HEK293 (cell line): Measurements from ENCODE around the gene PTPRN2.

ENCODE experiments used
- CTCF ChIA-PET: fragments of 350-600 bp; formaldehyde crosslinking; extraction: SDS; loops from one replicate; lab custom pipeline; 2021; ENCODE audit warnings: antibody characterized with exemption; lab: Yijun Ruan, JAX
- POLR2A ChIA-PET: fragments of 300-600 bp; formaldehyde crosslinking; extraction: SDS; loops from one replicate; lab custom pipeline; 2020; ENCODE audit warnings: antibody characterized with exemption, inconsistent platforms; lab: Yijun Ruan, JAX
- H3K27ac ChIP-seq: fragments of 200-500 bp; sonication (Bioruptor generic); 2 replicates; pipeline ENCODE4 v1.5.1; 2014; ENCODE audit warnings: low read depth, low read length, control low read depth, inconsistent platforms; ENCODE audit errors: extremely low read depth
- H3K36me3 ChIP-seq, 2 experiments: fragments of 200-500 bp in 1 of 2; sonication (Bioruptor generic) in 1 of 2; 1 replicate in 1 of 2; 2 replicates in 1 of 2; pipeline ENCODE4 v1.5.1; 2014 to 2017; ENCODE audit warnings: inconsistent platforms in 2 of 2, low read length in 2 of 2; ENCODE audit not compliant: control insufficient read depth in 2 of 2, insufficient read depth in 1 of 2
- H3K4me1 ChIP-seq: fragments of 200-500 bp; sonication (Bioruptor generic); 2 replicates; pipeline ENCODE4 v1.5.1; 2014; ENCODE audit warnings: mild to moderate bottlenecking, low read length, inconsistent platforms; ENCODE audit not compliant: control insufficient read depth, insufficient read depth
- H3K4me3 ChIP-seq: 2 replicates; pipeline ENCODE4 v1.5.1; 2011; ENCODE audit warnings: low read depth, mild to moderate bottlenecking, control low read depth, low read length, moderate library complexity
- H3K9me3 ChIP-seq: fragments of 200-500 bp; sonication (Bioruptor generic); 2 replicates; pipeline ENCODE4 v1.5.1; 2014; ENCODE audit warnings: low read depth, low read length, inconsistent platforms; ENCODE audit not compliant: control insufficient read depth, insufficient read depth
- BCL11A ChIP-seq: fragments of 450-650 bp; formaldehyde crosslinking; IDR thresholded peaks from 2 replicates; pipeline ENCODE4 v1.5.1; 2016; ENCODE audit warnings: low read depth, missing biosample characterization, missing genetic modification characterization
- KLF1 ChIP-seq: fragments of 450-650 bp; formaldehyde crosslinking; IDR thresholded peaks from 2 replicates; pipeline ENCODE4 v1.5.1; 2016; ENCODE audit warnings: missing biosample characterization, missing genetic modification characterization
- MEIS1 ChIP-seq: sonication (generic); formaldehyde crosslinking; IDR thresholded peaks from 2 replicates; pipeline ENCODE4 v1.8.1; 2022; ENCODE audit warnings: missing genetic modification reagents, mild to moderate bottlenecking, borderline replicate concordance
- OSR2 ChIP-seq: fragments of 450-650 bp; formaldehyde crosslinking; IDR thresholded peaks from 2 replicates; pipeline ENCODE4 v1.5.1; 2016; ENCODE audit warnings: missing biosample characterization, missing genetic modification characterization
- RBAK ChIP-seq: fragments of 450-650 bp; formaldehyde crosslinking; IDR thresholded peaks from 2 replicates; pipeline ENCODE4 v1.5.1; 2016; ENCODE audit warnings: missing biosample characterization, missing genetic modification characterization
- ZBTB20 ChIP-seq: fragments of 450-650 bp; formaldehyde crosslinking; IDR thresholded peaks from 2 replicates; pipeline ENCODE4 v1.5.1; 2016; ENCODE audit warnings: missing biosample characterization, missing genetic modification characterization
- ZFP69B ChIP-seq: fragments of 450-650 bp; formaldehyde crosslinking; IDR thresholded peaks from 2 replicates; pipeline ENCODE4 v1.5.1; 2016; ENCODE audit warnings: missing biosample characterization, missing genetic modification characterization
- ZNF10 ChIP-seq: fragments of 450-650 bp; formaldehyde crosslinking; IDR thresholded peaks from 2 replicates; pipeline ENCODE4 v1.5.1; 2017; ENCODE audit warnings: missing biosample characterization, missing genetic modification characterization
- ZNF184 ChIP-seq: fragments of 450-650 bp; IDR thresholded peaks from 2 replicates; pipeline ENCODE4 v1.5.1; 2018; ENCODE audit warnings: missing biosample characterization, mild to moderate bottlenecking, missing genetic modification characterization
- ZNF24 ChIP-seq: fragments of 450-650 bp; formaldehyde crosslinking; IDR thresholded peaks from 2 replicates; pipeline ENCODE4 v1.5.1; 2016; ENCODE audit warnings: missing biosample characterization, missing genetic modification characterization
- ZNF544 ChIP-seq: fragments of 450-650 bp; formaldehyde crosslinking; IDR thresholded peaks from 2 replicates; pipeline ENCODE4 v1.5.0; 2017; ENCODE audit warnings: missing biosample characterization, missing genetic modification characterization
- ZNF558 ChIP-seq: fragments of 450-650 bp; formaldehyde crosslinking; IDR thresholded peaks from 2 replicates; pipeline ENCODE4 v1.5.1; 2016; ENCODE audit warnings: missing biosample characterization, missing genetic modification characterization
- ZNF623 ChIP-seq: fragments of 450-650 bp; formaldehyde crosslinking; IDR thresholded peaks from 2 replicates; pipeline ENCODE4 v1.5.1; 2016; ENCODE audit warnings: missing biosample characterization, missing genetic modification characterization
- ZNF624 ChIP-seq: fragments of 450-650 bp; formaldehyde crosslinking; IDR thresholded peaks from 2 replicates; pipeline ENCODE4 v1.5.1; 2017; ENCODE audit warnings: missing biosample characterization, missing genetic modification characterization
- ZNF692 ChIP-seq: fragments of 450-650 bp; formaldehyde crosslinking; IDR thresholded peaks from 2 replicates; pipeline ENCODE4 v1.5.1; 2016; ENCODE audit warnings: missing biosample characterization, missing genetic modification characterization
- ZSCAN23 ChIP-seq: fragments of 450-650 bp; formaldehyde crosslinking; IDR thresholded peaks from 2 replicates; pipeline ENCODE4 v1.5.1; 2016; ENCODE audit warnings: missing biosample characterization, missing genetic modification characterization
- TF ChIP-seq, protein P1 (sequence below): fragments of 450-650 bp; formaldehyde crosslinking; IDR thresholded peaks from 2 replicates; pipeline ENCODE4 v1.5.1; 2016; ENCODE audit warnings: missing biosample characterization, missing genetic modification characterization, low read depth
- TF ChIP-seq, protein P2 (sequence below): fragments of 450-650 bp; formaldehyde crosslinking; IDR thresholded peaks from 2 replicates; pipeline ENCODE4 v1.5.1; 2016; ENCODE audit warnings: missing biosample characterization, missing genetic modification characterization
- TF ChIP-seq, protein P3 (sequence below): fragments of 450-650 bp; formaldehyde crosslinking; IDR thresholded peaks from 2 replicates; pipeline ENCODE4 v1.5.1; 2017; ENCODE audit warnings: missing biosample characterization, missing genetic modification characterization

The PTPRN2 gene

GRCh38 chr7:158300427-158300826, 287.2 kb downstream of the PTPRN2 start:
- CTCF ChIA-PET, result no interaction called here
- Histone ChIP-seq H3K4me3 (no peak overlapping the region), H3K27ac (no peak overlapping the region), H3K9me3 (no peaks in the 10 kb centered on the region), H3K4me1 (no peaks in the 10 kb centered on the region), H3K36me3 (no peaks in the 10 kb centered on the region)
- POLR2A ChIA-PET, result no interaction called here
- TF ChIP-seq, protein P1, sequence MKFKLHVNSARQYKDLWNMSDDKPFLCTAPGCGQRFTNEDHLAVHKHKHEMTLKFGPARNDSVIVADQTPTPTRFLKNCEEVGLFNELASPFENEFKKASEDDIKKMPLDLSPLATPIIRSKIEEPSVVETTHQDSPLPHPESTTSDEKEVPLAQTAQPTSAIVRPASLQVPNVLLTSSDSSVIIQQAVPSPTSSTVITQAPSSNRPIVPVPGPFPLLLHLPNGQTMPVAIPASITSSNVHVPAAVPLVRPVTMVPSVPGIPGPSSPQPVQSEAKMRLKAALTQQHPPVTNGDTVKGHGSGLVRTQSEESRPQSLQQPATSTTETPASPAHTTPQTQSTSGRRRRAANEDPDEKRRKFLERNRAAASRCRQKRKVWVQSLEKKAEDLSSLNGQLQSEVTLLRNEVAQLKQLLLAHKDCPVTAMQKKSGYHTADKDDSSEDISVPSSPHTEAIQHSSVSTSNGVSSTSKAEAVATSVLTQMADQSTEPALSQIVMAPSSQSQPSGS (tag by site-specific recombination), result no peak
- TF ChIP-seq ZNF24 (tag by site-specific recombination) (no peak), ZSCAN23 (tag by site-specific recombination) (no peak), ZNF10 (tag by site-specific recombination) (no peak), ZNF623 (tag by site-specific recombination) (no peak), ZNF558 (tag by site-specific recombination) (no peak), ZFP69B (tag by site-specific recombination) (no peak), OSR2 (tag by site-specific recombination) (no peak), ZNF544 (tag by site-specific recombination) (no peak), ZNF624 (tag by site-specific recombination) (no peak), ZBTB20 (tag by site-specific recombination) (no peak), KLF1 (tag by site-specific recombination) (no peak)
- TF ChIP-seq, protein P2, sequence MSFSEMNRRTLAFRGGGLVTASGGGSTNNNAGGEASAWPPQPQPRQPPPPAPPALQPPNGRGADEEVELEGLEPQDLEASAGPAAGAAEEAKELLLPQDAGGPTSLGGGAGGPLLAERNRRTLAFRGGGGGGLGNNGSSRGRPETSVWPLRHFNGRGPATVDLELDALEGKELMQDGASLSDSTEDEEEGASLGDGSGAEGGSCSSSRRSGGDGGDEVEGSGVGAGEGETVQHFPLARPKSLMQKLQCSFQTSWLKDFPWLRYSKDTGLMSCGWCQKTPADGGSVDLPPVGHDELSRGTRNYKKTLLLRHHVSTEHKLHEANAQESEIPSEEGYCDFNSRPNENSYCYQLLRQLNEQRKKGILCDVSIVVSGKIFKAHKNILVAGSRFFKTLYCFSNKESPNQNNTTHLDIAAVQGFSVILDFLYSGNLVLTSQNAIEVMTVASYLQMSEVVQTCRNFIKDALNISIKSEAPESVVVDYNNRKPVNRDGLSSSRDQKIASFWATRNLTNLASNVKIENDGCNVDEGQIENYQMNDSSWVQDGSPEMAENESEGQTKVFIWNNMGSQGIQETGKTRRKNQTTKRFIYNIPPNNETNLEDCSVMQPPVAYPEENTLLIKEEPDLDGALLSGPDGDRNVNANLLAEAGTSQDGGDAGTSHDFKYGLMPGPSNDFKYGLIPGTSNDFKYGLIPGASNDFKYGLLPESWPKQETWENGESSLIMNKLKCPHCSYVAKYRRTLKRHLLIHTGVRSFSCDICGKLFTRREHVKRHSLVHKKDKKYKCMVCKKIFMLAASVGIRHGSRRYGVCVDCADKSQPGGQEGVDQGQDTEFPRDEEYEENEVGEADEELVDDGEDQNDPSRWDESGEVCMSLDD (tag by site-specific recombination), result no peak

- Histone ChIP-seq H3K9me3 (no peaks in the 10 kb centered on the region), H3K36me3 (no peaks in the 10 kb centered on the region), H3K27ac (no peak overlapping the region), H3K4me3 (no peak overlapping the region), H3K4me1 (no peaks in the 10 kb centered on the region)
- ChIA-PET POLR2A (no interaction called here), CTCF (no interaction called here)
- TF ChIP-seq ZNF558 (tag by site-specific recombination), result no peak
- TF ChIP-seq BCL11A (tag by site-specific recombination), result no peak
- no peak for TF ChIP-seq MEIS1 (CRISPR knock-in tag)
- TF ChIP-seq ZNF692 (tag by site-specific recombination), result no peak
- no peak for TF ChIP-seq RBAK (tag by site-specific recombination)
- TF ChIP-seq ZNF184 (tag by site-specific recombination), result no peak
- TF ChIP-seq, protein P3, sequence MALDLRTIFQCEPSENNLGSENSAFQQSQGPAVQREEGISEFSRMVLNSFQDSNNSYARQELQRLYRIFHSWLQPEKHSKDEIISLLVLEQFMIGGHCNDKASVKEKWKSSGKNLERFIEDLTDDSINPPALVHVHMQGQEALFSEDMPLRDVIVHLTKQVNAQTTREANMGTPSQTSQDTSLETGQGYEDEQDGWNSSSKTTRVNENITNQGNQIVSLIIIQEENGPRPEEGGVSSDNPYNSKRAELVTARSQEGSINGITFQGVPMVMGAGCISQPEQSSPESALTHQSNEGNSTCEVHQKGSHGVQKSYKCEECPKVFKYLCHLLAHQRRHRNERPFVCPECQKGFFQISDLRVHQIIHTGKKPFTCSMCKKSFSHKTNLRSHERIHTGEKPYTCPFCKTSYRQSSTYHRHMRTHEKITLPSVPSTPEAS (tag by site-specific recombination), result no peak
Measured at GRCh38 chr7:158299607-158300006, 288.0 kb downstream of the PTPRN2 start.
